Stimulated activated CD4-positive, alpha-beta T cell treated with anti-CD3 and anti-CD28 coated beads, Interleukin-15, amount 100 ng/mL, for 24 hours (primary cell): Measurements from ENCODE around the gene TARM1.
"Not testable (repeated sequence)": the region's sequence is repeated elsewhere in the genome, so short reads cannot be mapped to it uniquely, and the experiment has no call there.

Source experiments
- DNase-seq: peaks from one replicate; pipeline ENCODE4 v3.0.0-alpha.2; 2020

TARM1 gene

GRCh38 chr19:54099190-54099902 is 18.2 kb upstream of the TARM1 start:
- DNase-seq: no peak

GRCh38 chr19:54096617-54097106 is 15.5 kb upstream of the TARM1 start:
- DNase-seq: peak; percentile 16

- DNase-seq: peak; percentile 65
Observed at GRCh38 chr19:54095859-54096616, 14.9 kb upstream of the TARM1 start.

GRCh38 chr19:54095136-54095858 is 14.1 kb upstream of the TARM1 start:
- DNase-seq: no peak

GRCh38 chr19:54094426-54095000 is 13.3 kb upstream of the TARM1 start:
- no peak for DNase-seq

GRCh38 chr19:54084410-54084809 is 3.2 kb upstream of the TARM1 start:
- DNase-seq: no peak

GRCh38 chr19:54077334-54077733 is 3.8 kb downstream of the TARM1 start:
- DNase-seq: no peak

- DNase-seq: no peak
Observed at GRCh38 chr19:54074851-54075250, 6.3 kb downstream of the TARM1 start.

- no peak for DNase-seq
Observed at GRCh38 chr19:54073829-54074228, 7.3 kb downstream of the TARM1 start.

GRCh38 chr19:54069470-54069869 is 11.7 kb downstream of the TARM1 start:
- DNase-seq: no peak

- DNase-seq: no peak
Observed at GRCh38 chr19:54063350-54064116, 17.6 kb downstream of the TARM1 start, which contains the start of gene VSTM1. TSS of gene VSTM1 (minus strand) at chr19:54063897. CDS start at chr19:54063777, 120 bp downstream.

- no peak for DNase-seq
Observed at GRCh38 chr19:54062643-54063042, 18.5 kb downstream of the TARM1 start.

- DNase-seq: no peak
Observed at GRCh38 chr19:54047616-54048015, 33.5 kb downstream of the TARM1 start.

GRCh38 chr19:54045771-54046170 is 35.4 kb downstream of the TARM1 start:
- no peak for DNase-seq

- DNase-seq: no peak
Observed at GRCh38 chr19:54042989-54043388, 38.2 kb downstream of the TARM1 start.

GRCh38 chr19:54041969-54042606 is 39.1 kb downstream of the TARM1 start:
- DNase-seq: no peak

GRCh38 chr19:54040003-54040402 is 41.2 kb downstream of the TARM1 start:
- DNase-seq: no peak

- not testable (repeated sequence) for DNase-seq
Observed at GRCh38 chr19:54036542-54036941, 44.6 kb downstream of the TARM1 start.

GRCh38 chr19:54035215-54036178 is 45.7 kb downstream of the TARM1 start:
- DNase-seq: no peak

GRCh38 chr19:54030895-54031586 is 50.1 kb downstream of the TARM1 start:
- DNase-seq: no peak
